ENCODE measurements around the gene CNBD2.

GRCh38 chr20:35974256-35974655 lies 5.9 kb downstream of the CNBD2 start:
- TF ChIP-seq CTCF (IDR thresholded peaks at IDR 0.05) (no peak), POLR2A (IDR thresholded peaks at IDR 0.05) (no peak), POLR2AphosphoS5 (IDR thresholded peaks at IDR 0.05) (no peak), EP300 (IDR thresholded peaks at IDR 0.05) (no peak)

Data from sigmoid colon (tissue), 4 donors.